ENCODE results near the gene HNRNPC.
"Not testable (repeated sequence)": the region's sequence is repeated elsewhere in the genome, so short reads cannot be mapped to it uniquely, and the experiment has no call there.

Gene HNRNPC

DNA sequence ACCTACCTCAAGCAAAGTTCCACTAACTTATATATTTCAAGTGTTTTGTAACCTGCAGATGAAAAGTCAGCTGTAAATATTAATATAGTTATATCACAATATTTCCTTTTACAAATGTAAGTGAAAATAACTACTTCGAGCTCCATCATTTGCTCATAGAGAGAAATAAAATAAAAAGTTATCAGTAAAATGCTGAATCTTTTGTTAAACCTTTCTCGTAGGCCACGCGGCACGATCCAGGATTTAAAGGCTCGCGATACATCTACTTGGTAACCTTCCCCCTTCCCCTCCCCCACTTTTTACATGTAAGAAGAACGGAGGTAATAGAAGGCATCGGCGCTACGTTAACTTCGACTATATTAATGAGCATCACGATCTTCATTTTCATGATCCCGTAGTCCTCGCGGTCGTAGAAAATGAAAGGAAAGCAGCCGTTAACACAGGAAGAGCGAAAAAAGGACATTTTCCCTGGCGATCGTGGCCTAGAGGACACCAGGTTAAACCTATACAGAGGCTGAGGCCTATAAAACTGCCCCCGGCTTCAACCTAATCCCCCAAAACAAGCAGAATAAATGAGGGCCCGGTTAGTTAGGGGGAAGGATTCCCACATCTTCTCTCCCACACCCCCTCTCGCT is 508 bp downstream of the HNRNPC start:
- peak; percentile 56 for DNase-seq

DNA sequence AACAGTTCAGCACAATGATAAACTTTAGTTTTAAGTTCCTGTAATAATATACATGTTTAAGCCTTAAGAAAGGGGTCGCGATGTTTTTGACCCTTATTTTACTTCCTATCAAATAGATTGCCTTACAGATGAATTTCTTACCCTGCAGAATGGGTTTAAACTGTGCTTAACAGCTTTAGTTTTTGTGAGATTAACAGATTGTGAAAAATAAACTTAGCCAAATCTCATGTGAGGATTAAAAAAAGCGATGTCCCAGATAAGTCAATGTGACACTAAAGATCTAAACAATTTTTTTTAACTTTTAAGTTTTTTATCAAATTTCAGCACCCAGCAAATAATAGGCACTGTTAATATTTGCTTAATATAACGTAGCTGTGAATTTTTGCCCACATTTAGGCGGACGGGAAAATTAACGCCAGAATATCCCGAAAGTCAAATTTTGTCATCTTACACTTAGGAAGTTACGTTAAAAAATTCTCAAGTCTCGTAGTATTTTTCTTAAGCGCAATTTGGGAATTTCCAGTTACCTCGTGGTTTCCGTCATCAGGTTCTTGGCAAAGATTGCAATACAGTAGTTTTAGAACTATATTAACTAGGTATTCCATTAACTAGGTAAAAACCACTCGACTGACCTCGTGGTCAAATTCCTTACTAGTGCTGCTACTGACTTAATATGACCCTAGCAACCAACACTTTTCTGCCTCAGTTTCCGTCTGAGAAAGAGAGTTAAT is 1.2 kb downstream of the HNRNPC start:
- DNase-seq: no peak

DNA sequence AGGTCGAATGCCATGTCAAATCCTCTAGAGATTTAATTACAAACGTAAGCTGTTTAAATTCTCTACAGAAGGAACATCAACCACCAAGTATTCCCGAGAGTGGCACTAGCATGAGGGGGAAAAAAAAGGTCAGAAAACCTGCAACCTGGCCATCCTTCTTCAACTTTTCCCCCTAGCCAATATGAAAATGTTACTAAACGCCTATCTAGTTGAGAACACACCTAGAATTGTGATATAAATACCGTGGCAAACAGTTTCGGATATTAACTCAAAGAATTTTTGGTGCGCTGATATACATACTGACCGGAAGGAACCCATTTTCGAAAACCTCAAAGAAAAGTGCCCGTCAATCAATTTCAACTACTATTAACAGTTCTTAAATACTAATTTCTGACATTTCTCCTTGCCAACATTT is 1.8 kb downstream of the HNRNPC start:
- no peak for DNase-seq

DNA sequence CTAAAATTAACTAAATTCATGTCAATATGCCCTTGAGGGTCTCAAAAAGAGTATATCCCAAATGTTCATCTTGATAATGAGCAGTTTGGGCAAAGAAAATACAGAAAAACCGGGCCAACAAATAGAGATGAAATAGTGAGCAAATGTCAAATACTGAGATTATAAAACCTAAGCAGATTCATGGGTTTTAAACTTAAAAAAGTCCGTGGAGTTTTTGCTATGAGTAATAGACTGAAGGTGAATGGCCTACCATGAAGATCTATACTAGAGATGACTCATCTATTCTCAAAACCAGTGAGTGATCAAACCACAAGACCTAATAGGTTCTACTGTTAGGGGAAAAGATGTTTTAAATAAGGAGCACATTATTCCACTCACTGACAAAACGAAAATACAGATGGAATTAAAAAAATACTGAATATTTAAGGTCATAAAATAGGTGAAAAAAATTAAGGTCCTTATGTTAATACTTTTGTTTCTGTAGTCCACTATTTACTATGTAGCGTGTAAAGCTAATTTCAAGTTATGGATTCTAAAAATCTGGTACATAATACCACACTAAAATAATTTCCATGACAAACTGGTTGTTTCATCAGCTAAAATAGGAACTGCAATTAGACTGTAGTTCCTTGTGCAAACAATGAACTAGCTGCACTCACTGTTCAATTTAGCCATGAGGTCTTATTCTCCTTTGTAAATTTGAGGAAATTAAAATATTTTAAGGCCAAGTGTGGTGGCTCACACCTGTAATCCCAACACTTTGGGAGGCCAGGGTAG is 5.0 kb downstream of the HNRNPC start:
- DNase-seq: peak; percentile 85

DNA sequence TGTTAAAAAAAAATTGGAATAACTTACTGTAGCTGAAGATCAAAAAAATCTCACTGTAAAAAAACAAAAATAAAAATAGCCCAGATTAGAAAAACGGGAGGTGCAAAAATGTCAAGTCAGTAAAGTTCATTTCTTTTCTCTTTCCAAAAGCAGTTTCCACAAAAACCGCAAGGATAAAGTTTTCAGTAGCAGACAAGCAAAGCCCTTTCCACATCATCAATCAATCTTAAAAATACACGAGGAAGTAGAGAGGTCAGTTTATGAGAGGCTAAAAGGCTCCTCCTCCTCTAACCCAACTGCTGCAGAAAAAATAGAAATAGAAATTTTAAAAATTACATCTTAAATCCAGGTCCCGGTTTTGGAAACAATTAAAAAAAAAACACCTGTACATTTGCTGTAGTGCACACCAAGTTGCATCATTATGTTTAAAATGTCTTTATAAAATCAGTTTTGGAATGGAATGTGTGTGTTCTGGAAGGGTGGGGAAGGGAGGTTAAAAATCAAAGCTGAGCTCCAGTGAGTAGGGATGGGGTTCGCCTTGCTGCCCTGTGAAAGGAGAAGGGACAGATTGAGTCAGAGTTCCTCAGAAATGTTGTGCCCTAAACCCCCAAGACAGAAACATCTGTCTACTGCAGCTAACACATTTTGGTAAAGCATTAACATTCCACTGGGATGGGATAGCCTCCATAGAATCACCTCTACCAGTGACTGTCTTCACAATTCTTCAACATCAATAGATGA is 5.8 kb downstream of the HNRNPC start:
- DNase-seq: peak; percentile 15

DNA sequence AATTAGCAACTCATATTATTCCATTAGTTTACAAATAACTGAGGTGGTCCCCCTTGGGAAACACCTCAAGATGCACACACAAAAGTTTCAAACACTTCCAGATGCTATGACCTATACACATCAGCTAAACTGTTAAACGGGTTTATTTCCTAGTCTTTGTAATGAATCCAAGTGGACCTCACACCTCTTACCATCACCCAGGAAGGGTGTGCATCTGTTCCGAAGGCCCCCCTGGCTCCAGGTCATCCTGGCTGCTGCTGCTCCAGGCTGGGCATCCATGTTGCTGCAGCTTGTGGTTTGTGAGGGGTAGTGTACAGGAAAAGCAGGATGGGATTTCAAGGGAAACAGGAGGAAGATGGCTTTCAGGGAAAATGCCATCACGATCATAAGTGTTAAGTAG is 6.8 kb downstream of the HNRNPC start:
- no peak for DNase-seq

DNA sequence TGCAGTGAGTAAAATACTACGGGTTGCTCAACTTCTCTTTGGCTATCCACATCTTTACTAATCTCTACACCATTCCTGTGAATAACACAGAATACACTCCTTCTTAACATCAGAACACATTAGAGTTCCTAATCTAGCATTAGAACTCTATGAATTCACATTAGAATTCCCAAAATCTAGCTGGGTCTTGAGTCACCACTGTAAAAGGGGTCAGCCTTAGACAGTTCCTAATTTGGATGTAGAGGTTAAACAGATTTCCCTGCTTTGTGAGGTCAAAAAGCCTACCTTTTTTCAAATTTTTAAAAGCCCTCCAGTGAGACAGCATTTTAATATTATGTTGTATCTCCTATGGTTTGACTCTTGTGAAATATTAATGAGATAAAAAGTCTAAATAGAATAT is 7.4 kb downstream of the HNRNPC start:
- no peak for DNase-seq

DNA sequence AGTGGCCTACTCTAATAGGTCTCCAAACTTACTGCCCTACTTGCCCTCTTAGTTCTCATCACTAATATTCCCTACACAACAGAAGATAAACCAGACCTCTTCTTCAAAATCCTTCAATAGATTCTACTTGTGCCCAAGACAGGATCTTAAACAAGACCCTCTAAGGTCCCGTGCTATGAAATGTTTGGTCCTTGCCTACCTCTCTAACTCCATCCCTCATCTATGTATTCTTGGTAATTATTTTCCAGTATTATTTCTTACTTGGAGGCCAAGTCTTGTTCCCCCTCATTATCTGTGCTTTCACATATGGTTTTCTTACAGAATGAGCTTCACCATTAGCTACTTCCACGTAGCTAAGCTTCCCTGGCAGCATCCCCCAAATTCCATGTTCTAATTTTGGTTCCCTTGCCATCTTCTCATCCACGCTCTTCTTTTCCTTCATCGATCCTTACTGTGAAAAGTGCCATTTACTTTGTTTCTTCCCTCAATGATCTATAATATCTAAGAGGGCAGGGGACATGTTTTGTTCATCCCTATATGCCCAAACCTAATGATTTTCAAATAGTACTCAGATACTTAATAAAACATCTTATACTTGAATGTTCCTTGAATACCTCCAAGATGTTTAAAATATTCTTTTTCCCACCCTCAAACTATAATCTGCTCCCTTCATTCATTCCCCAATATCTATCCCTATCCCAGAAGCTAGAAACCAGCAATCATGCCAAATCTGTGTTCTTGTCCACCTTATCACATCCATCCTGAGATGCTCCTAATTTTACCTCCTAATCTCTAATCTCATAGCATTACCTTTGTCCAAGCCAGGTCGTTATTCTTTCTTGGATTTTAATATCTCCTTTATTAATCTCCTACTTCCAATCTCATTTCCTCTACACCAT is 10.1 kb downstream of the HNRNPC start:
- DNase-seq: no peak

DNA sequence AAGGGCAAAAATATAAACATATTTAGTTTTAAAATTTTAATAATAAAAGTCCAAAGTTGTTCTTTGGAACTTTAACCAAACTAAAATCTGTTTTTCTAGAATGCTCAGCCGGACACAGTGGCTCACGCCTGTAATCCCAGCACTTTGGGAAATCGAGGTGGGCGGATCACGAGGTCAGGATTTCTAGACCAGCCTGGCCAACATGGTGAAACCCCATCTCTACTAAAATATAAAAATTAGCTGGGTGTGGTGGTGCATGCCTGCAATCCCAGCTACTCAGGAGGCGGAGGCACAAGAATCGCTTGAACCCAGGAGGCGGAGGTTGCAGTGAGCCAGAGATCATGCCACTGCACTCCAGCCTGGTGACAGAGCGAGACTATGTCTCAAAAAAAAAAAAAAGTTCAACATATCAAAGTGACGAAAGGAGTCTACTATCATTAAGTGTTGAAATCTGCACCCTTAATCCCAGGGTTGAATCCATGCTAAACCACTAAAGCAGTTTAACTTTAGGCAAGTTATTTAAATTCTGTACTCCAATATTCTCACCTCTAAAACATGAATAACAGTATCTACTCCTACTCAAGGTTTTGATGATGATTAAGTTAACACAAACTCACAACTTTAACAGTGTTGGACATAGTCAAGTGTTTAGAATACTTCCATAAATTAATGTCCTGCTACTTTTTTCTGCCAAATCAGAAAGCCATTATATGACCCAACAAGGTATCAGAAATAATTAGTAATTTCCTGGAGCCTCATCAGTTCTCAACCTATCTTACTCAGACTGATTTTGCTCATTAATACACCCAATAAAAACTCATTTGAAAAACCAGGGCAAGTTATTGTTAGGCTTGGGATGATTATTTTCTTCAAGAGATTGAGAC is 11.0 kb downstream of the HNRNPC start:
- DNase-seq: no peak

DNA sequence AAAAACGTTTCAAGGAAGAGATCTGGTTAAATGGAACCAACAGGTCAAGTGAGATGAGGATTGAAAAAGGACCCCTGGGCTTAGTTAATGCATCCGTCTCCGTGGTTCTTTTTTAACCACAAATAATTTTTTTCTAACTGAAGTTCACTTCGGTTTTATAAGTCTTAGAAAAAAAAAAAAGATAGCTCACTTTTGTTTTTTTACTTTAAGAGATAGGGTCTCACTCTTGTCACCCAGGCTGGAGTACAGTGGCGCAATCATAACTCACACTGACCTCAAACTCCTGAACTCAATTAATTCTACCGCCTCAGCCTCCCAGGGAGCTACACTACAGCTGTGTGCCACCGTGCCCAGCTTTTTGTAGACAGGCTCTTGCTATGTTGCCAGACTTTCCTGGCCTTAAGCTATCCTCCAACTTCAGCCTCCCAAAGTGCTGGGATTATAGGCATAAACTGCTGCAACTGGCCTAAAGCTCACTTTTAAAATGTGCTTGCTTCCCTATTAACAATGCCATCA is 11.8 kb downstream of the HNRNPC start:
- peak; percentile 15 for DNase-seq

DNA sequence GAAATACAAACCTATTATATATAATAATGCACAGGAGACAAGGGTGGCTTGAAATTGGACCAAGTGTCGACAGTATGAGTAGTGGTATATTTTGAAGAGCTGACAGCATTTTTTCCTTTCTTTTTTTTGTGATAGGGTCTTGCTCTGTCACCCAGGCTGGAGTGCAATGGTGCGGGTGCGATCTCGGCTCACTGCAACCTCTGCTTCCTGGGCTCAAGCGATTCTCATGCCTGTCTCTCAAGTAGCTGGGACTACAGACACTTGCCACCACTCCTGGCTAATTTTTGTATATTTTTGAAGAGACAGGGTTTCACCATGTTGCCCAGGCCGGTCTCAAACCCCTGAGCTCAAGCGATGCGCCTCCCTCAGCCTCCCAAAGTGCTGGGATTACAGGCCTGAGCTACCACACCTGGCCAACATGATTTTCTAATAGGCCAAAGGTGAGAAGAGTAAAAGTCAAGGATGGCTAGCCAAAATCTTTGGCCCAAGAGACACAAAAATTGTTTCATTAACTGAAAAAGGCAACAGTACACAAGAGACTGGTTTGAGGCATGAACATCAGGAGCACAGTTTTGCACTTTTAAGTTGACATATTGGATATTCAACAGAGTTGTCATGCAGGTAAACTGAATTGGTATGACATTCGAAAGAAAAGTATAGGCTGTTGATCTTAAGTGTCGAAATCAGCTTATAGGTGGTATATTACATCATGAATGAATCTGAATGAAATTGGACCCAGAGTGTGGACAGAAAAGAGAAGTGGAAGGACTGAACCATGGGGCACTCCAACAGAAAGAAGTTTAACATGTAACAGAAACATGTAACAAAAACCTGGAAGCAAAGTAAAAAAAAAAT is 12.5 kb downstream of the HNRNPC start:
- no peak for DNase-seq

DNA sequence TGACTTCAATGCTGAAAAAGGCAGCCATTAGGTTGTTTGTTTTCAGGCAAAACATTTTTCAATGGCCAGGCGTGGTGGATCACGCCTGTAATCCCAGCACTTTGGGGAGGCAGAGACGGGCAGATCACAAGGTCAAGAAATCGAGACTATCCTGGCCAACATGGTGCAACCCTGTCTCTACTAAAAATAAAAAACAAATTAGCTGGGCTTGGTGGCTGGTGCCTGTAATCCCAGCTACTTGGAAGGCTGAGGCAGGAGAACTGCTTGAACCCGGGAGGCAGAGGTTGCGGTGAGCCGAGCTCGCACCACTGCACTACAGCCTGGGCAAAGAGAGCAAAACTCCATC is 13.2 kb downstream of the HNRNPC start:
- DNase-seq: not testable (repeated sequence)

DNA sequence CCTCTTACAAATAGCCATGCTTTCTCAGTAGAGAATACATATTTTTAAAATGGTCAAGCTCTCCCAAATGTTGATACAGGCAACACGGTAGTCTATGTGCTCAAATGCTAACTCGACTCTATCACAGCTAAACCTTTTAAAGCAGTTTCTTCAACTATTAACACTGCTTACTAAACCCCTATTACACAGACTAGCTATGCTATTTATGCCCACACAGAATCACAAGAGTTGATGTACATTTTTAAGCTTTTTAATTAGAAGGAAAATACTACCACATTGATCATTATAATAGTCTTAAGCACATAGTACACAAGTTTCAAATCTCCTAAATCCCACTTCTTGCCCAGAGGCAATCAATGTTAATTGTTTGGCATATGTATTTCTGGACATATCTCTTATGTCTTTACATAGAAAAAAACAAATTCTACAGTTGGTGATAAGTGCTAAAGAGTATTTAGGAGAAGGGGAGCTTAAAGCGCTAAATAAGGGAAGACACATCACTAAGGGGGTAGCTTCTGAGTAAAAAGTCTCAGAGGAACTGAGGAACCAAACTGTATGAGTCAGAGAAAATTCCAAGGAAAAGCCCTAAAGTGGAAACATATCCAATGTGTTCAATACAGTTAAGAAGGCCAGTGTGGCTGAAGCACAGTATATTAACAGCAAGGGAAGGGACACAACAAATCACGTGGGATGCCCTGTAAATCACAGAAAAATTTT is 13.7 kb downstream of the HNRNPC start:
- DNase-seq: peak; percentile 76

DNA sequence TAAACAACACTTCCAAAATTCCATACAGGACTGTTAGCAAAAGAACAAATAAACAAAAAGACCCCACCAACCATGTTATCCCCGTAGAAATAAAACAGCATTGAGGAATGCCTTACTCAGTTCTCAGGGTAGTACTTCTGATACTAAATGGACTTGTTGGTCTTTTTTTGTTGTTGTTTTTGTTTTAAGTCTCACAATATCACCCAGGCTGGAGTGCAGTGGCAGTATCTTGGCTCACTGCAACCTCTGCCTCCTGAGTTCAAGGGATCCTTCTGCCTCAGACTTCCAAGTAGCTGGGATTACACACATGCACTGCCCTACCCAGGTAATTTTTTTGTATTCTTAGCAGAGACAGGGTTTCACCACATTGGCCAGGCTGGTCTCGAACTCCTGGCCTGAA is 17.1 kb downstream of the HNRNPC start:
- no peak for DNase-seq

DNA sequence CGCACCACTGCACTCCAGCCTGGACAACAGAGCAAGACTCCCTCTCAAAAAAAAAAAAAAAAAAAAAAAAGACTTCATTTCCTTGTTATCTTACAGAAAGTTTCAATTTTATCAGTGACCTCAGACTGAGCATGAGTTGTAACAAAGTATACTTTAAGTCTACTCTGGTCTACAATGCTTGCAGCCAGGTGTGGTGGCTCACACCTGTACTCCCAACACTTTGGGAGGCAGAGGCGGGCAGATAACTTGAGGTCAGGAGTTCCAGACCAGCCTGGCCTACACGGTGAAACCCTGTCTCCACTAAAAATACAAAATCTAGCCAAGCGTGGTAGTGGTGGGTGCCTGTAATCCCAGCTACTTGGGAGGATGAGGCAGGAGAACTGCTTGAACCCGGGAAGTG is 18.0 kb downstream of the HNRNPC start:
- DNase-seq: no peak

DNA sequence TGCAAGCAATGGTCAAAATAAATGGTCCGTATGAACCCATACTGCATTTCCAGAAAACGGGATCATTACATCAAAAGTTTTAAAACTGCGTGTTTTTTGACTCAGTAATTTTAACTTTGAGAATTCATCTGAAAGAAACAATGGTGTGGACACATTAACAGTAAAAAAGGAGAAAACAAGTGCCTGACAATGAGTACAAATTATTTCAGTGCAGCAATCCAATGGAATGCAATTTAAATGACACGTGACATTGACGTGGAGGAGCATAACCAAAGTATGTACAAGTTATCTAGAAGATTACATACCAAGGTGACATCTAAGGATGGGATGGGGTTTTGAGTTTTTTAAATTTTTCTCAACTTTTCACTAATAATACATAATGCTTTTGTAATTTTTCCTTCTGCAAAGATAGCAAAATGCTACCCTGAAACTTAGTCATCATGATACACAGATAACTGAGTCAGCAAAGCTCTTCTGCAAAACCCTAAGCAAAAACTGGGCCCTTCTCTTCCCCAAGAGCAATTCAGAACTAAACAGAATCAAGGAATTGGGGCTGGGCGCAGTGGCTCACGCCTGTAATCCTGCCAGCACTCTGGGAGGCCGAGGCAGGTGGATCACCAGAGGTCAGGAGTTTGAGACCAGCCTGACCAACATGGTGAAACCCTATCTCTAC is 20.4 kb downstream of the HNRNPC start:
- DNase-seq: no peak

DNA sequence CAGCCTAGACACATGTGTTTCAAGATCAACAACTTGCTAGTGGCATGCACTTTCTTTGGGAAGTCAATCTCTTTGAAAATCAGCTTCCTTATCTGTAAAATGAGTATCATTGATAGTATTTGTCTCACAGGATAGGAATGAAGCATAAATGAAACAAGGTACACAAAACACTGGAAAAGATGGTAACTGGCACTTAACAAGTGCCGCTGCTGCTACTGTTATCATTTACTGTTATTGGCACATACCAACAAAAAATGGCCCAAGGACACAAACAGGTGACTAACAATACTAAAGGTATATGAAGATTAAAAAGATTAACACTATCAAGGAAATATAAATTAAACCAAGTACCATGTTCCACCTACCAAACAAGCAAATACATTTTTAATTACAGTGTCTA is 20.9 kb downstream of the HNRNPC start:
- DNase-seq: no peak

DNA sequence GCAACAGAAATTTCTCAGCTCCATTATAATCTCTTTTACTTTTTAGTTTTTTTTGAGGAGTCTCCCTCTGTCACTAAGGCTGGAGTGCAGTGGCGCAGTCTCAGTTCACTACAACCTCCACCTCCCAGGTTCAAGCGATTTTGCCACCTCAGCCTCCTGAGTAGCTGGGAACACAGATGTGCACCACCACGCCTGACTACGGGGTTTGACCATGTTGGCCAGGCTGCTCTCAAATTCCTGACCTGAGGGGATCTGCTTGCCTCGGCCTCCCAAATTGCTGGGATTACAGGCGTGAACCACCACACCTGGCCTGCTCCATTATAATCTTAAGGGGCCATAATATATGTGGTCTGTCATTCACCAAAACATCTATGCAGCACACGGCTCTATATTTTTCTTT is 23.4 kb downstream of the HNRNPC start:
- DNase-seq: no peak

DNA sequence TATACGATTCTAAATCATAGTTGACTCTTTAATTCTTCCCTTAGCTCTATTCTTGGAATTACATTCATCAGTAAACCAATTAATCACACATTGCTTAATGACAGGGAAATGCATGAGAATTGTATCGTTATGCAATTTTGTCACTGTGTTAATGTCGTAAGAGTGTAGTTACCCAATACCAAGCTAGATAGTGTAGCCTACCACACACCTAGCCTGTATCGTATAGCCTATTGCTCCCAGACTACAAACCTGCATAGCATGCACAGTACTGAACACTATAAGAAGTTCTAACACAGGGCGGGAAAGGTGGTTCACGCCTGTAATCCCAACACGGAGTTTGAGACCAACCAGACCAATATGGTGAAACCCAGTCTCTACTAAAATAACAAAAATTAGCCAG is 24.7 kb downstream of the HNRNPC start:
- peak; percentile 42 for DNase-seq
